GM18873 (cell line): ENCODE measurements around the gene POU2F1.

Source experiments
- ATAC-seq: cut with Tn5 transposase; IDR thresholded peaks from one replicate; pipeline ENCODE4 v1.9.1; 2021; ENCODE audit warnings: mild to moderate bottlenecking, moderate library complexity, moderate number of reproducible peaks; ENCODE audit not compliant: unreplicated experiment, low FRiP score

POU2F1 gene

GRCh38 chr1:167454894-167455785 is 234.5 kb downstream of the POU2F1 start:
- peak; percentile 31 for ATAC-seq

DNA sequence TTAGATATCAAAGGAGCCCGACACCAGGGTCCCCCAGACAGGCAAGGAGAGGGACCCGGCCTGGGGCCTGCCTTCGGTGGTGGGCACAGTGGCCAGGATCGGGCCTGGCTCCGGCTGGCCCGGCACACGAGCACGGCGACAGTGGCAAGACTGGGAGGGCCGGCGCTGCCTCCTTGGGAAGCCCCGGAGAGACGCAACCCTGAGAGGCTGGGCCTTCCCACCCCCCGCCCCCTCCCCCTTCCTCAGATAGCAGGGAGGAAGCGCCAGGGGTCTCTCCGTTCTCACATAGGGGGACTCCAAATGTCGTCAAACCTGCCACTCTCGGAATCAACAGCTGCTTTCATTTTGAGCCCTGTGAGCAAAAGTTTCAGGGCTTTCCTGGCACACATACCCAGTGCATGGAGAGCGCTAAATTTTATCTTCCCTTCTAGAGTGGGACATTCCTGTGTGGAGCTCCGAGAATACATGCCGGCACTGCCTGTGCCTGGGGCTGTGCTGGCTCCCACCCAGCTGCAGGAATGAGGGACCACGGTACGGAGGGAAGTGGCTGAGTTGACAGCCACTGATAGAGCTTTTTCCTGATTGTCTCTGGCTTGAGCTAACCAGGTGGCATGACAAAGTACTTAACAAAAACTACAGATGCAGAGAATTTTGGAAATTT is 235.2 kb downstream of the POU2F1 start:
- ATAC-seq: peak; percentile 34

DNA sequence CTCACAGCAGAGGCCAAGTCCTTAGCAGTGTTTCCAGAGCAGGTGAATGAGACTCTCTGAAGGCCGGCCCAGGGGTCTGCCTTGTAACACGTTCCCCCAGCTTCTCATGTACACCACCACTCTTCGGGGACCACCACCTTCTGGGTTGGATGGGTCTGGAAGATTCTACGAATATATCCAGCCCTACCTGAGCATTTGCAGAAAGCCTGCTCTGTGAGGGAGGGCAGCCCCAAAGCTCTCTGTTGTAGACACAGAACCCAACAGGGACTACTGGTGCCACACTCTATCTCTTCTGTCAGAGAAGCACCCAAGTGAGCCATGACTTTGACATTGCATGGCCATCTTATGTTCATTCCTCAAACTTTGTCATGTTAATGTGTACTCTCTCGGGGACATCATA is 235.8 kb downstream of the POU2F1 start:
- no peak for ATAC-seq

DNA sequence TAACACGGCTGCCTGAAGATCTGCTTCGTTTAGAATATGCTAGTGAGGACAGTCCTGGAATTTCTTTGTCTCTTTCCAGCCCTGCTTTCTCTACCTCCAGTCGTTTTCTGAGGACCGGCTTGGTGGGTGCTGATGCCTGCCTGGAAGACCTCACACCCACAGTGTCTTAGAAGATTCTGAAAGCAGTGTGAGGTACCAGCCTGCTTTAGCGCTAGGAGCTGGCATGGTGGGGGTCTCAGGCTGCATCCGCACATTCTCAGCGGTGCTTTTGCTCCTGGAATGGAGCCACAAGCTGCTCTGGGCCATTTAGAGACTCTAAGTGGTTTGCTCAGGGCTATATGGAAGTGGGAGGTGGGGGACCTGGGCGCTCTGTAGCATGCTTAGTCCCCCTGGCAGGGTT is 236.2 kb downstream of the POU2F1 start:
- ATAC-seq: no peak

GRCh38 chr1:167457936-167458584 is 237.4 kb downstream of the POU2F1 start:
- ATAC-seq: no peak

- ATAC-seq: no peak
Observed at GRCh38 chr1:167460836-167461235, 240.2 kb downstream of the POU2F1 start.

GRCh38 chr1:167462341-167462740 is 241.7 kb downstream of the POU2F1 start:
- no peak for ATAC-seq

DNA sequence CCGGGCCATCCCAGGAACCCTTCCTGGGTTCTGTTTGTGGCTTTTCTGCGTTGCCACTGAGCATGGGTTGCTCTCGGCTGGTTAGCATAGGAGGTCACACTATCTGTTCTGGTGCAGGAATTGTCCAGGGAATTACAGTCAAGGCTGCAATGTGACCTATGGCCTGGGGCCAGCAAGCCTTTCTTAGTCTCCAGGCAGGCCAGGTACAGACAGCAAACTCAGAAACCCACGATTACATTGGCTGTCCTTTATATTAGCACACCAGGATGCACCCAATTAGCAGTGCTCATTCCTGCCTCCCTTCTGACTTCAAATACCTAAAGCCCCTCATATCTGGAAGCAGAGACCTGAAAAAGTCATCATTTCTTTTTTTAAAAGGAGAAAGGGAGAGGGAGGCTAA is 242.4 kb downstream of the POU2F1 start:
- no peak for ATAC-seq

DNA sequence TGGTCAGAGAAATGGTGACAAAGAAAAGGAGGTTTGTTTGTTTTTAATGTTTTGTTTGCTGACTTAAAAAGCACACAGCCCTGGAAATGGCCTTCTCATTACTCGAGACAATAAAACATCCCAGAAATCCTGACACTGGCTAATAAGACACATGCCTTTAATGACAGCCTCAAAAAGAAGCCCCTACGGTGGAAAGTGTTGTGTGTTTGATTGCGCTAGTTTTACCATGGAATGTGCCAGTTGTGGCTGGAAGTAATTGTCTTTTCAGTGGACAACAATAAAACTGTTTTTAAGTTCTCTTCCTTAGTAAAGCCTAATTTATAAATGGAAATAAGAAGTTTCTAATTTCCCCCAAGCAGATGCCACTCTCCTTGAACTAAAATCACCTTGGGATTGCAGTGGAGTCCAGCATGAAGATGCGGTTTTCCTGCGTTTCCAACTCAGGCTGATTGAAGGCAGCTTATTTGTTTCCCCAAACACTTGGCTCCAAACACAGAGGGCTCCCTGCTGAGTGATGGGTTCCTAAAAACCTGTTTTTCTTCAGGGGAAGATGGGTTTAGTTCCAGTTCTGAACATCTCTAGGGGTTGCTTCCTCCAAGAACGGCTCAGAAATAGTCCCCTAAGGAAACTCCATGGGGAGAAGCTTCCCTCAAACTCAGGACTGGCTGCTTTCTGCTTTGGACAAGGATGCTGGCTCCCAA is 243.3 kb downstream of the POU2F1 start:
- ATAC-seq: no peak

DNA sequence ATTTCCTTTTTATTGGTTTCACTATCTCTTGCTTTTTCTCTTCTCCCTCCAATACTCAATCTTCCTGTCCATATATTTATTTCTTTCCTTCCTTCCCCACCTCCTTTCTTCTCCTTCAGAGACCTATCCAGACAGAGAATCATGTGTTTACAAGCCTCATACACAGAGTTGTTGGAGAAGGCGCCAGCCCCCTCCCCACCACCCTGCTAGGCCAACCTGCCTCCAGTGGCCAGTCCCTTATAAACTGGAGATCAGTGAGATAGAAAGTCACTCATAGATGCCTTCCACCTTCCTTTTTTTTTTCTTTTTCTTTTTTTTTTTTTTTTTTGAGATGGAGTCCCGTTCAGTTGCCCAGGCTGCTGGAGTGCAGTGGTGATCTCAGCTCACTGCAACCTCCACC is 244.3 kb downstream of the POU2F1 start:
- no peak for ATAC-seq

DNA sequence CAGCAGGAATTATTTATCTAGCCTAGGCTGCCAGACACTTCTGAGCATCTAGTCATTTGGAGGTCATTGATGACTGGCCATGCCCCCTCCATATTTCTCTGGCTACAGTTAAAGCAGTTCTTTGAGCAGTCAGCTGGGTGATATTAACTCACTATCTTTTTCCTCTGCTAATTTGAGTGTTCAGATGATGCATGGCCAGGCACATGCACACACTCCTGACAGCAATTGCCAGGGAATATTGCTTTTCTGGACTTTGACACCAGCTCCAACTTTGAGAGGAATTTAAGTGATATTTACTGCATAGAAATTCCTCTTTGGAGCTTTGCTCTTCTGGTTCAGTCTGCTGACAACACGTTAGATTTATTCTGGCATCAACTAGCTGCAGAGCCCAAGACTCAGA is 245.1 kb downstream of the POU2F1 start:
- no peak for ATAC-seq

DNA sequence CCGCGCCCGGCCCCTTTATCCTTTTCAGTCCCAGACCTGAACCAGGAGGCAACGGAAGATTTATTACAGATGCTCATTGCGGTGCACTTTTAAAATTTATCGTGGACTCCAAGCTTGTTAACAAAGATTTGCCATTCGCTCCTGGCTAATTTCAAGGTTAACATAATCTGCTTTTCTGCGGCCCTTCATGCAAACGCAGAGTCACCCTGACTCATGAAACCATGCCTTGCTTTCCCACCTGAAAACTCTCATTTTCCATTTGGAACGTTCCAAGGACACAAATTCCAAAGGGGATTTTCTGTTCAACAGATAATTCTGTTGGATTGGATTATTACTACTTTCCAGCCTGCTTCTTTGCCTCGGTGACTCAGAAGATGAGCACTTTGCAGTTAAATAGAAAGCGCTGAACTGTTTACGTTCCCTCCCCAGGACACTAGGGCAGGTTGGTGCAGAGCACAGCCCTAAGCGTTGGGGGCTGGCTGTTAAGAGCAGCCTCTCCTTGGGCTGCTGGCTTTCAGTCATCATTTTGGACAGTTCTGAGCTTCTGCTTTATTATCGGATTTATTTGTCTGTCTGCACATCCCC is 246.5 kb downstream of the POU2F1 start:
- ATAC-seq: no peak

DNA sequence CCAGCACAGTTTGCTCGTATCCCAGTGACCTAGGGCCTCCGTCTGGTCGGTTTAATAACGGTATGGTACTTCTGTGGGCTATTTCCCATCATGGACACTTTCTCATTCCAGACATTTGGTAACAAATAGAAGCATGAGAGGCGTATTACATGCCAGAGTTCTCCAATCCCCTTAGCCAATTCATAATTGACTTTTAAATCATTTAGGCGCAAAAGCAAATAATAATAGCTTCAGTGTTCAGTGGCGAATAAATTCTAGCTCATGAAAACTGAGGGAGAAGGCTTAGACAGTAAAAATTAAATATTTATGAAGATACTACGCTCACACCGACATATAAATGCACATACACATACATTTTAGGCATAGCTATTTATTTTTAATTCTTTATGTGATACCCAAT is 247.1 kb downstream of the POU2F1 start:
- no peak for ATAC-seq

DNA sequence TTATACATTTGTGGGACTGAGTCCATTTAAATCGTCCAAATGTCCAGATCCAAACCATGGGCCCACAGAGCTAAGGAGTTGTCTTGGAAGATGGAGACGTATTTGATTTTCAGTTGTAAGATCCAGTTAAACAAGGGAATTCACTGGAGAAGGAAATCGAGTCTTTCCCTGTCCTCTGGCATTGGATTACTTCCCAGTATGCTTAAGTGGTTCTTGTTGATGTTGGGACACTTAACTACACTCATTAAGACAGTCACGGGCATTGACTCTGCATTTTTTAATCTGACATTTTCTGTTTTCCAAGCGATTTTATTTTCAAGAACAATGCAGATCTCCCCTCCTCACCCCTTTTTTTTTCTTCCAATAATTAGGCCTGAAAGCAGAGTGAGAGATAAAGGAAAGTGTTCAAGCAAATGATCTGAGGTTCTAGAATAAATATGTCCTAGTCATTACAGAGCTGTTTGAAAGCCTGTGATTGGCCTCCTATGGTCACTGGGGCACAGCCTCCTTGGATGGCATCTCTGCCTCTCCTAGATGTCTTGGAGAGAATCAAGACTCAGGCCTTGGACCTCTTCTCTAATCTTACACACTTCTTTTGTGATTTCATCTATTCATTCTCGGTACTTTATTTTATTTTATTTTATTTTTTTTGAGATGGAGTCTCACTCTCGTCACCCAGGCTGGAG is 248.7 kb downstream of the POU2F1 start:
- ATAC-seq: no peak

DNA sequence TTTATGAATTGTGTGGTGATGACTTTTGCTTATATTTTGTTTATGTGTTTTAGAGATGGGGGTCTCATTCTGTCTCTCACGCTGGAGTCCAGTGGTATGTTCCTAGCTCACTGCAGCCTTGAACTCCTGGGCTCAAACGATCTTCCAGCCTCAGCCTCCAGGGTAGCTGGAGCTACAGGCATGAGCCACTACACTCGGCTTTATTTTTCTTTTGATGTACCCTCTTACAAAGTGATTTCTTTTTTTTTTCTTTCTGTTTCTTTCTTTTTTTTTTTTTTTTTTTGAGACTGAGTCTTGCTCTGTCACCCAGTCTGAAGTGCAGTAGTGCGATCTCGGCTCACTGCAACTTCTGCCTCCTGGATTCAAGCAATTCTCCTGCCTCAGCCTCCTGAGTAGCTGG is 250.9 kb downstream of the POU2F1 start:
- ATAC-seq: no peak

DNA sequence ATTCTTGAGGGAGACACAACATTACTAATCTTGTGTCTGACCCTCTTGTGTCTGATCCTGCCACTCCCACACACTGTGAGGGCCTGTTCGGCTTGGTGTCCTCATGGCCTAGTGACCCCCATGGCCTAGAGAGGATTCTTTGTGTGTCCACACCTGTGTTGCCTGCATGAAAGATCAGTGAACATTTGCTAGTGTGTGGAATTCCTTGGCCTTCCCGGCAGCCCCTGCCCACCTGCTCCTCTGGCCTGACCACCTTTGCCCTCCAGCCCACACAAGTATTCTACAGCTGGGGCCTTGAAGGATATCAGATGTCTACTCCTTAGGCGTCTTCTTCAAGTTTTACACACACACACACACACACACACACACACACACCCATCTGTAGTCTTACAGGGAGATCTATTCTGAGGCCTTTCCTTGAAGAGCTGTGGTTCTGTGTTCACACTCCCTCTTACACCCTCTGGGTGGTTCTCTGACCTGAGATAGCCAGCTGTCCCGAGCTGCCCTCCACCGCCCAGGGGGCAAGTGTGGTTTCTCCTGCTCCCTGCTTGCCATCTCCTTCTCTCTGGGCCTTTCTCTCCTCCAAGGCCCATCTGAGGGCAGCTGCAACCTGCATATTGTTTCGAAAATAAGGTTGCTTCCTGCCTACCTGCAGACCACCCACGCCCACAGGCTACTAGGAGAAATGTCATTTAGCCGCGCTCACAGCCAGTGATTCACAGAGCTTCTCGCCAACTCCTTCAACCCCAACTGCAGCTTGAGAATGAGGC is 252.3 kb downstream of the POU2F1 start:
- no peak for ATAC-seq

GRCh38 chr1:167473761-167474160 is 253.1 kb downstream of the POU2F1 start:
- no peak for ATAC-seq

- ATAC-seq: no peak
Observed at GRCh38 chr1:167474191-167474641, 253.5 kb downstream of the POU2F1 start.

DNA sequence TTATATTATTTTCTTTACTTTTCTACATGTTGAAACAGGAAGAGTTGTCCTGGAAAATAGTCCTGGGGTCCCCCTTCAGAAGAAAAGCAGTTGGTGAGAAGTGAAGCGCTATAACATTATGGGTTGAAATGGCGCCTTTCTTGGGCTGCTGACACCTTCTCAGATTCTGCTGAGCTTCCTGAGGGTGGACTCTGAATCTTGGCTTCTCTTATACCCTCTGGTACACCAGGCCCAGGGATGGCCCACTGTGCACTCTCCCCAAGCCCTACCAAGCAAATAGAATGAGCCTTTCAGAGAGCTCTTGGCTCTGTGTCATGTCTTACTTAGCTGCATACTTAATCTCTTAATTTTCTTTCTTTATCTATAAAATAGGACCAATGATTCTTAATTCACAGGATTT is 255.4 kb downstream of the POU2F1 start:
- ATAC-seq: no peak
